ENCODE data around the gene ADAMTS16. TPM values are rescaled to one million over a fixed set of nuclear protein-coding genes. Genes with fewer than 3 reads are reported as not detected.

The ADAMTS16 gene
- total RNA-seq, 6 experiments from 2014 or later, result 0.26 to 0.70 (median 0.50) TPM; not detected in 1

GRCh38 chr5:5178580-5178979 is 38.5 kb downstream of the ADAMTS16 start:
- peaks cover 1% of the 10 kb centered on the region; the same call in 1 of the 2 replicates for H3K27me3 Mint-ChIP-seq (ENCODE audit: insufficient read depth)
- H3K36me3 Mint-ChIP-seq (ENCODE audit: low read depth), result no peaks in the 10 kb centered on the region
- H3K9me3 Mint-ChIP-seq, result peaks cover 6% of the 10 kb centered on the region; the same call in 1 of the 2 replicates
- DNase-seq, result no peak
- no peak overlapping the region for H3K4me3 Mint-ChIP-seq
- H3K4me1 Mint-ChIP-seq (ENCODE audit: low read depth), result peaks cover 11% of the 10 kb centered on the region; the same call in 1 of the 2 replicates
- H3K27ac Mint-ChIP-seq, result no peak overlapping the region
- no peak for TF ChIP-seq CTCF (IDR thresholded peaks at IDR 0.05)

DNA sequence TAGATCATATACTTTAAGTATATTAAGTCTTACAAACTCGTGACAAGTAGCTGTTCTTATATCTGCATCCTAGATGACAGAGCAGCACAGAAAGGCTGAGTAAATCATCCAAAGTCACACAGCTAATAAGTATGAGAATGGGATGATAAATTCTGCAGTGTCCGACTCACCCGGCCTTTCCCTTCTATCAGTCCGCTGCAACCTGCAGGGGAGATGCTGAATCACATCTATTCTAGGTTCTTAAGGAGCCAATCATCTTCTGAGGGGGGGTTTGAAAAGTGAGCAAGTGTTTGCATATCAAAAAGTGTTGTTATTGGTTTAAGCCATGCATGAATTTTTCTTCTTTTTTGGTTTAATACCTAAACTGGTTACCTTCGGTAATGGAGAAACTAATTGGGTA is 38.9 kb downstream of the ADAMTS16 start:
- H3K4me3 Mint-ChIP-seq, result no peak overlapping the region
- no peak for DNase-seq
- peaks cover 6% of the 10 kb centered on the region; the same call in 1 of the 2 replicates for H3K9me3 Mint-ChIP-seq
- H3K4me1 Mint-ChIP-seq (ENCODE audit: low read depth), result peaks cover 11% of the 10 kb centered on the region; the same call in 1 of the 2 replicates
- TF ChIP-seq CTCF (IDR thresholded peaks at IDR 0.05), result no peak
- H3K36me3 Mint-ChIP-seq (ENCODE audit: low read depth), result no peaks in the 10 kb centered on the region
- peaks cover 1% of the 10 kb centered on the region; the same call in 1 of the 2 replicates for H3K27me3 Mint-ChIP-seq (ENCODE audit: insufficient read depth)
- no peak overlapping the region for H3K27ac Mint-ChIP-seq

DNA sequence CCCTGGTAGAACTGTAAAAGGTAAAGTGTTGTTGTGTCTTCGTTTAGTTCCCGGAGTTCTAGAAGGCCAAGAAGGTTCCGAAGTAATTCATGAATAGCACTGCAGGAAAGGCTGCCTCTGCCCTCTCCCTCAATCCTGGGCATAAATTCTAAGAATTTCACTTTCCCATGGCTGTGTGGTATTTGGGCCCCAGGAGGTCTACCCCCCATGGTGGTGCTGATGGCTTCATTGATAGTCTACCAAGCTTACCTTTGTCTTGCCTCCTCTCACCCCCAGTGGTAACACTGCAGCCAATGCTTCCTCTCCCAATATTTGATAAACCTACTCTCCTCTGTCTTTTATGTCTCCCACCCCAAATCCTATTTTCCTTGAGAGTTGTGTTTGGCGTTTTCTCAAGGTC is 39.5 kb downstream of the ADAMTS16 start:
- Mint-ChIP-seq H3K27ac (no peak overlapping the region), H3K4me1 (ENCODE audit: low read depth) (peaks cover 11% of the 10 kb centered on the region; the same call in 1 of the 2 replicates), H3K4me3 (no peak overlapping the region), H3K27me3 (ENCODE audit: insufficient read depth) (peaks cover 1% of the 10 kb centered on the region; the same call in 1 of the 2 replicates), H3K9me3 (peaks cover 6% of the 10 kb centered on the region; the same call in 1 of the 2 replicates), H3K36me3 (ENCODE audit: low read depth) (no peaks in the 10 kb centered on the region)
- no peak for DNase-seq
- no peak for TF ChIP-seq CTCF (IDR thresholded peaks at IDR 0.05)

DNA sequence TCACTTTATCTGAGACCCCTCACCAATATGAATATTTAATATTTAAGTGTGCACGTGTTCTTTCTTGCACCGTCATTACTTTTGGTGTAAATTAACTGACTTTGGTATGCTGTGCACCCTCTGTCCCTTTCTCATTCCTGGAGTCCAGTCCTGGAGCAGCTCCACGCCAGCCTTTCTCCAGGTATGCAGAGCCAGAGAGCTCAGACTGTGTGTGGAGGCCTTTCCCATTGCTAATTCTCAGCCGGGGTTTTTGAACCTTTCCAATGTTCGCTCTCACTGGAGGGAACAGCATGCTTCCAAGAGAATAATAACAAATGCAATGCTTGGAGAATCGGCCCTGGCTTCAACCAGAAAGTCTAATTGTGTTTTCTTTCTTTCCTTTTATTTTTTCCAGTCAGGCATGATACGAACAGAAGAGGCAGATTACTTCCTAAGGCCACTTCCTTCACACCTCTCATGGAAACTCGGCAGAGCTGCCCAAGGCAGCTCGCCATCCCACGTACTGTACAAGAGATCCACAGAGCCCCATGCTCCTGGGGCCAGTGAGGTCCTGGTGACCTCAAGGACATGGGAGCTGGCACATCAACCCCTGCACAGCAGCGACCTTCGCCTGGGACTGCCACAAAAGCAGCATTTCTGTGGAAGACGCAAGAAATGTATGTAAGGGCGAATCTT is 41.7 kb downstream of the ADAMTS16 start:
- H3K27ac Mint-ChIP-seq, result no peak overlapping the region
- H3K27me3 Mint-ChIP-seq (ENCODE audit: insufficient read depth), result peaks cover 3% of the 10 kb centered on the region; the same call in 1 of the 2 replicates
- no peak for DNase-seq
- TF ChIP-seq CTCF (IDR thresholded peaks at IDR 0.05), result no peak
- peaks cover 6% of the 10 kb centered on the region; the same call in 1 of the 2 replicates for H3K9me3 Mint-ChIP-seq
- H3K4me1 Mint-ChIP-seq (ENCODE audit: low read depth), result peaks cover 11% of the 10 kb centered on the region; the same call in 1 of the 2 replicates
- H3K4me3 Mint-ChIP-seq, result no peak overlapping the region
- H3K36me3 Mint-ChIP-seq (ENCODE audit: low read depth), result no peaks in the 10 kb centered on the region

- DNase-seq, result no peak
- H3K9me3 Mint-ChIP-seq, result no peaks in the 10 kb centered on the region
- no peak for TF ChIP-seq CTCF (IDR thresholded peaks at IDR 0.05)
- peaks cover 11% of the 10 kb centered on the region; the same call in 1 of the 2 replicates for H3K4me1 Mint-ChIP-seq (ENCODE audit: low read depth)
- no peak overlapping the region for H3K27ac Mint-ChIP-seq
- H3K27me3 Mint-ChIP-seq (ENCODE audit: insufficient read depth), result peaks cover 3% of the 10 kb centered on the region
- H3K36me3 Mint-ChIP-seq (ENCODE audit: low read depth), result no peaks in the 10 kb centered on the region
- no peak overlapping the region for H3K4me3 Mint-ChIP-seq
Observed at GRCh38 chr5:5182508-5183188, 42.5 kb downstream of the ADAMTS16 start.
